Stimulated activated naive CD8-positive, alpha-beta T cell treated with anti-CD3 and anti-CD28 coated beads, Interleukin-15, Interleukin-2, amounts not matched to agents 100 U/mL and 50 U/mL, for 24 hours (primary cell): ENCODE data around the gene FHIT.
"Not testable (repeated sequence)": the region's sequence is repeated elsewhere in the genome, so short reads cannot be mapped to it uniquely, and the experiment has no call there.

Source experiments
- ATAC-seq: fragments of 150-1000 bp; cut with Tn5 transposase; one replicate; pipeline ENCODE4 v1.10.0; 2021
- DNase-seq: peaks from one replicate; pipeline ENCODE4 v3.0.0; 2021

FHIT gene

DNA sequence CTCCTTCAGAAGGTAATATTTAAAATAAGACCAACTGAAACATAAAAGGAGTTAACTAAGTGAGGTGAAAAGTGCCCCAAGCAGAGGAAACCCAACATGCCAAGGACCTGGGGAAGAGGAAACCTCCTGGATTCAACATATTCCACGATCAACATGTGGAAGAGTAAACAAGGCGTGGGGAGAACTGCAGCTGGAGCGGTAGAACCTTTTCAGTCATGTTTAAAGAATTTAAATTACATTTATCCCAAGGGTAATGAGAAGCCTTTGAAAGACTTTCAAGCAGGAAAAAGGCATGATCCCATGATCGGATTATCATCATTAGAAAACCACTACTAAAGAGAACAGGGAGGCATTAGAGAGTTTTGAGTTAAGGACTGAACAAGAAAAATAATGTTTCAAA is 330.7 kb downstream of the FHIT start:
- DNase-seq (no peak), ATAC-seq (no peak)

DNA sequence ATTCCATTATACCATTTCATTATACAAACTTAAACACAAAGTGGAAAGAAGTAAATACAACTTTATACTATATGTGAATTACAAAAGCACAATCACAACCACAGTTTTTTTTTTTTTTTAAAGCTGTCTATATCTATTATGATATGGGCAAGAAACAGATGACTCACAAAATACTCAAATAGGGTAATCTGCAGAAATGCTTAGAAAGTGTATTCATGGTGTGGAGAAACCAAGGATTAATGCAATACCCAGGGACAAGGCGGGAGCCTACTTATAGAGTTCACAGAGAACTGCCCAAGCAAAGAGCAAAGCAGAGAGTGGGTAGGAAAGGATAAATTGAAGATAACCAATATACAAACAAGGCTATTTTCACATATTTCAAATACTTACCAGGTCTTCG is 332.0 kb downstream of the FHIT start:
- ATAC-seq (no peak), DNase-seq (no peak)

DNA sequence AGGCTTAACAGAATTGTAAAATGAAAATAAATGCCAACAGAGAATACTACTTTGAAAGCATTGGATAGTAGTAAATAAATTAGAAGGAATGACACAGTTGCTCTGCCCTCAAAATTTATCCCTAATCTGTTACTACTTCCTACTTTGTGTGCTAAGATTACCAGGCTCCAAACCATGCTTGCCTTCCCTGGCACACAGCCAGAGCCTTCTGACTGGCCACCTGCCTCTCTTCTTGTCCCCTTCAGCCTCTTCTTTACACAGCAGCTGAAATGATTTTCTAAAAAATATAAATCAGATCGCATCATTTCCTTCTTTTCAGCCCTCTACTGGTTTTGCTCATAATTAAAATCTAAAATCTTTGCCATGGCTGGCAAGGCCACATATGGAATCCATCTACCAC is 334.1 kb downstream of the FHIT start:
- ATAC-seq (no peak), DNase-seq (no peak)

DNA sequence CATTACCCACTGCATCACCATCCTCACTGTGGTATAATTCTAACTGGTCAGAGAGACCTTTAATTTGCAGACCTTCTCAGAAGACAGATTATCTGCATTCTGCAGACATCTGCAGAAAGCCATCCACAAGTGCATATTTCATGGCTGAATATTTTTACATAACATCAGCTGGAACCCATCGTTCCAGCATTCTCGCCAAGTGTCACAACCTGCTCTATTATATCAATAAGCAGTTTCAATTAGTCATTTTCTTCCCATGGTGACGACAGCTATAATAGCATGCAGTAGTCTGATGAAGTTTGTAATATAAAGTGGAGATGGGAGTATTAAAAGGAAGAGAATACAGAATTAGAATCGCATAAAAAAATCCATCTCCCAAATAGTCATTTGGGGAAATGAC is 334.7 kb downstream of the FHIT start:
- ATAC-seq (no peak), DNase-seq (no peak)

DNA sequence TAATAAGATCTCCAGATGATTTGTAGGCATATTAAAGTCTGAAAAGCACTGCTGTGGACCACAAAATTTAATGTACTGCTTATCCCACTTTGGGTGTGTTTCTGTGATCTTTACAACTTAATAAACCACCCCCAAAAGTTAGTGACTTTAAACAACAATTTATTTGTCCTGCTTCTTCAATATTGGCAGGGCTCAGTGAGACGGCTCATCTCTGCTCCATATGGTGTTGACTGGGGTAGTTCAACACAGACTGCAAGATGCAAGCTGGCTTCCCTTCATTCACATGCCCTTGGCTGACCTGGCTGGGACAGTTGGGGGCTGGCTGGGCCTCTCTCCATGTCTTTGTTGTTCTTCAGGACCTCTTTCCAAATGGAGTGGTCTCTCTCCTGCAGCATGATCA is 337.8 kb downstream of the FHIT start:
- ATAC-seq (no peak), DNase-seq (no peak)

DNA sequence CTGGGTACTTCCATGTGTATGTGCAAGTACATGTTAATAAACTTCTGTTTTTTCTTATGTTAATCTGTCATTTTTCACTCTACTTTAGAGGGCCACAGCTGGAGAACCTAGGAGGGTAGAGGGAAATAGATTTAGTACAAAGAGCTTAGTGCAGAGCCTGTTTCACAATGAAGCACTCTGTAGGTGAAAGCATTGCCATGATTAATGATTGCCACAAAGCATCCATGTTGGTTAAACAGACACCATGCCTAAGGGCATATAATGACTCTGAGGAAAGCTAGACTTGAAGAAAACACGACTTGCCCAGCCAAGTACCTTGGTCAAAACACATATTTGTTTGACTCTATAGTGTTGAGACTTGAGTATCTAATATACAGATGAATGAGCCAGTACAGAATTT is 338.4 kb downstream of the FHIT start:
- no peak for DNase-seq
- no peak for ATAC-seq

DNA sequence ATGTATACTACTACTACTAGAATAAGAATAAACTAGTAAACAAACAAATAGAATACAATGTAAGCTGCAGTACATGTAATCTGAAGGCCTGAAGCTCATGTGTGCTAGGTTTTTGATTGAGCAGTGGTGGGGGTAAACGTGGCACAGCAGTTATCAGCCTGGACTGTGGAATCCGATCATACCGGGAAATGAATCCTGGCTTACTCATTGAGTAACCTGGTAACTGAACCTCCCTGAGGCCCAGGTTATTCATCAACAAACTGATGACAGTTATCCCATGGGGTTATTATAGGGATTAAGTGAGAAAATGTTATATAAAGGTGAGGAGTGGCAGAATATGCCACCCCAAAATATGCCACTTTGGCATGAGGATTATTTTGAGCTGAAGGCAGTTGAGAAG is 339.1 kb downstream of the FHIT start:
- ATAC-seq (no peak), DNase-seq (no peak)

DNA sequence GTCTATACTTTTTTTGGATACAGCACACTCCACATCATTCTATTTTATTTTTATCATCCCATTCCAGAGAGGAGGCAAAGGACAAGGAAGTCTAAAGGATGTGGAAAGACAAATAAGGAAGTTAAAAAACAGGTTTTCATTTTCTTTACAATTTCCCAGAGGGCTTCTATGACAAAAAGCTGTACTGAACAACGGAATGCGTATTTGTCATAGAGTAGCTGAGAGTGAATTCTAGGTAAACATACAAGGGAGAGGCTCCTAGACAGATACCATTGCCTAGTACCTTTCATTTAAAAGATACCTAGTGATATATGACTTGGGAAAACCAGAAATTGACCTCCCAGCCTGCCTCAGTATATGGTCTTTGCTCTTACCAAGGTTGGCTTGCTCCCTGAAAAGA is 341.7 kb downstream of the FHIT start:
- DNase-seq (no peak), ATAC-seq (no peak)

DNA sequence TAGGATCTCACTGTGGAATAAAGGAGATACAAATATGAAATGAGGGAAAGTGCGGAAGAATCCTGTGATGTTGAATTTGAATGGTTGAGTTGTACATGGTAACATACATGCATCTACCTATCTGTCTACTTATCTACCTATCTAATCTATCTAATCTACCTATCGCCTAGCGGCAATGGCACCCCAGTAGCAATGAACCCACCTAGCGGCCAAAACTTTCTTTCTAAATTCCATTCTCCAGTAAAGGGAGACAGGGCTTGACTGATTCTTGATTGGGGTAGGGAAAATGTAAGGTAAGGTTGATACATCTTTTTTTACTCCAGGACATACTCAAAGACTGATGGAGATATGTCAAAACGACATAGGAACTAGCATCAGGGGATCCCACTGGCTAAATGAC is 345.0 kb downstream of the FHIT start:
- DNase-seq = no peak
- no peak for ATAC-seq

DNA sequence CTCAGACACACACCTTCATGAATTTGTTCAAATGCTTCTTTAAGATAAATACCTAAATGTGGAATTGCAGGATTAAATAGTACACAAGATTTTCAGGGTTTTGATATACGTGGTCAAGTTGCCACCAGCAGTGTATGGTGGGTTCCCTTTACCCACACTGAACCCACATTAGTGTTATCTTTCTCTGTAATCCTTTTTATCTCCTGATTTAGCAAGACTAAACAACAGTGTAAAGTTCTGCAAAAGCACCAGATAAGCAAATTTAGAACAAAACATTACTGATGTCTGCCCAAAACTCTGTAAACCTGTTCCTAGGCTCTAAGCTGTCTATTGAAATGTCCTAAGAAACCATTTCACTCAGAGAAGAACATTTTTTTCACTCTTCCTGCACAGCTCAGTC is 352.9 kb downstream of the FHIT start:
- ATAC-seq (no peak), DNase-seq (no peak)

DNA sequence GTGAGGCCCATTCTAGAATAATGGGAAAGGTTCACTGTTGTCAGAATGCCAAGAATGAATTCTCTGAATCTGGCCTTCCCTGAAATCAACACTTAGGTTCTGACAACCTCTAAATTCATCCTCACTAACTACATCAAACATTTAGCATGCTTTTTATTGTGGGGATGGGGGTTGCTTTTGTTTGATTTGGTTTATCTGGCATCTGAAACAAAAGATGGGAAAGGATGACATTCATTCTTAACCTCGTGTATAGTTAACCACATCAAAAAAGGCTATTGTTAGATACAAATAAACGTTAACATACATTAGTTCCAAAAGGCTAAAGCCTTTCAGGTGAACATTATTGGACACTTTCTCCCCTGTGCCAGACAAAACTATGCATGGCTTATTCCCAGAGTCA is 357.3 kb downstream of the FHIT start:
- DNase-seq (no peak), ATAC-seq (no peak)

DNA sequence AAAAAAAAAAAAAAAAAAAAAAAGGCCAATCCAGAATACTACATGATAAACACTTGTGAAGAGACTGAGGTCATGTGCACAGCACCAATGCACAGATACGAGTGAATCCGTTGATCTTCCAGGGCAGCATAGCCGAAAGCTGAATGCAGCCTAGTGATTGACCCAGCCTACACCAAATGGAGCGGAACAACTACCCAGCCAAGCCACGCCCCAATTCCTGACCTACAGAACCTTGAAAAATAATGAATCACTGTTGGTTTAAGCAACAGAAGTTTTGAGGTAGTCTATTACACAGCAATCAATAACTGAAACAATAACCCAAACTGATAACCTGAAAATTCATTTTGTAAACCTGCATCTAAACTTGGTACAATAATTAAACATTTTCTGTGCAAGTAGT is 361.0 kb downstream of the FHIT start:
- ATAC-seq (no peak), DNase-seq (no peak)

DNA sequence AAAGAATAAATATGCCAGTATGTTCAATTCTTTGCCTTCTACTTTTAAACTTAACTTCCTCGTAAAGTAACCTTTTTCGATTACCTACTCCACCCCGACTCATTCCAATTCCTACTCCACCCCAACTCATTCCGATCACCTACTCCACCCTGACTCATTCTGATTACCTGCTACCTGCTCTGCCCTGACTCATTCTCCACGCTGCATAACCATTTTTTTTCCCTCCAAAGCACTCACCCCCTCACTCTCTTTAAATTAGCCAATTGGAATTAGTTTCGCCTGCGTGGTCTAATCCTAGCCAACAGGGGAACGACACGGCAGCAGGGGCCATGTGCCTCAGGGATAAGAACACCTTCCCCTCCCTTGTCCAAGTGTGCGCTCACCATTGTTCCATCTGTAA is 362.3 kb downstream of the FHIT start:
- ATAC-seq, DNase-seq: not testable (repeated sequence)

DNA sequence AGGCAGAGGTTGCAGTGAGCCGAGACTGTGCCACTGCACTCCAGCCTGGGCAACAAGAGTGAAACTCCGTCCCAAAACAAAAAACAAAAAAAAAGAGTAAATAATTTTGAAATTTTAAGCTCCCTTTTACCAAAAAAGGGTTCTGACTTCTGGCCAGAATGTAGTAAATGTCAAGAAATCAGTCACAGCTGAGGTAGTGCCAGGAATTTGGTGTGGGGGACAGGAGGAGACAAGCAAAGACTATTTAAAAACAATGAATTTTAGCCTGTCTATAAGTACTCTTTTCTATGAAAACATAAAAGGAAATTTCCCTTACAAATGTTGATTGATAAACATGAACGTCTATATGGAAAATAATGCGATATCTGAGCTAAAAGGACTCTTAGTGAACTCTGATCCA is 363.7 kb downstream of the FHIT start:
- no peak for ATAC-seq

DNA sequence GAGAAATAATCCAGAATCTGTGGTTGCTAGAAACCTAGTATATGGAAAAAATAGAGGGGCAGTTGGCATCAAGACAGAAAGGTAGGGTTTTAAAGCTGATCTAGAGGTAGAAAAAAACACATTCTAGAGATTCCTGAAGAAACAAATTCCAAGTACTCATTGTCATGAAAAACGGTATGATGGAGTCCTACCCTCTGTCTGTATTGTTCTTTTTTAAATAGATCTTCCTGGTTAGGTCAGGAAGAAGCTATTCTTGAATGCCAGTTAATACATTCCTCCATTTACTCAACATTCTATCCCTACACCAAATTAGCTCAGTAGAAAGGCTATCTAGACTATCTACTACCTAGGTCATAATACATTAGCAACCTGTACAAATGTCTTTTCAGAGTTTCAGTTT is 364.7 kb downstream of the FHIT start:
- DNase-seq = no peak
- no peak for ATAC-seq

More for the DNA sequence above, 363.7 kb downstream of the FHIT start:
- DNase-seq = no peak

DNA sequence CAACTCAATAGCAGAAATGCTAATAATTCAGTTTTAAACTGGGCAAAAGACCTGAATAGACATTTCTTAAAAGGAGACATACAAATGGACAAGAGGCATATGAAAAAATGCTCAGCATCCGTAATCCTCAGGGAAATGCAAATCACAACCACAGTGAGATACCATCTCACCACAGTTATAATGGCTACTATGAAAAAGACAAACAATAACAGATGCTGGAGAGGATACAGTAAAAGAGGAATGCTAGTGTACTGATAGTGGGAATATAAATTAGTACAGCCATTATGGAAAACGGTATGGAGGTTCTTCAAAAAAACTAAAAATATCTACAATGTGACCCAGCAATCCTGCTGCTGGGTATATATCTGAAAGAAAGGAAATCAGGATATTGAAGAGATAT is 367.2 kb downstream of the FHIT start:
- ATAC-seq (no peak), DNase-seq (no peak)

DNA sequence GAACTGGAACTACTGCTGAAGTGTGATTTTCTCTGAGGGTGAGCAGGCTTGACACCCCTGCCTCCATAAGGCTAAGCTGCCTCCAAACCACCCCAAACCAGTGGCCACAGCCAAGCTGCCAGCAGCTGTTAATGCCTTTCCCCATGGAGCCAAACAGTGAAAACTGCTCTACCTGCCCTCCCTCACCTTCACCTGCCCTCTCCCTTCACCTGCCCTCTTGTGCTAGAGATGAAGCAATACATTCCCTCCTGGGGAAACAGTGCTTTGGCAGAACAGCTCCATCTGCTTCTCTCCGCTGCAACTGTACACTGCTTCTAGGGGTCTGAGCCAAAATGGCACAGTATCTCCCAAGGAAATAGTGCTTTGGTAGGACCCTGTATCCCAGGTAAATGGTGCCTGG is 374.1 kb downstream of the FHIT start:
- ATAC-seq (no peak), DNase-seq (no peak)

DNA sequence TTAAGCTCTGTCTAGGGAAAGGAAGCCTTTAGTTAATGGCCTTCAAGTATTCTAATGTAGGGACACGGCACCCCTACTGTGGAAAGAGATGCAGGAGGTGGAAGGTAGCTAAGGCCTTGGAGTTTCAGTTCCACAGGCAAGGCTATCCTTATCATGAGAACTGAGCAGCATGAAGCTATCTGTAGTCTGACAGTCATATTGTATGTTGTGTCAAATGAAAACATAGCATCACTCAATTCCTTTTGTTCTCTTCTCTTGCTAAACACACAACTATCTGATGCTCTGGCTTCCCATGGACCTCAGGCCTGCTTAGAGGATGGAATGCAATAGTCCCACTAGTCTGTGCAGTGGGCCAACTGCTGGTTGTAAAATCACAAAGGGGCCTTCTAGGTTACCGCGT is 380.9 kb downstream of the FHIT start:
- DNase-seq (no peak), ATAC-seq (no peak)

DNA sequence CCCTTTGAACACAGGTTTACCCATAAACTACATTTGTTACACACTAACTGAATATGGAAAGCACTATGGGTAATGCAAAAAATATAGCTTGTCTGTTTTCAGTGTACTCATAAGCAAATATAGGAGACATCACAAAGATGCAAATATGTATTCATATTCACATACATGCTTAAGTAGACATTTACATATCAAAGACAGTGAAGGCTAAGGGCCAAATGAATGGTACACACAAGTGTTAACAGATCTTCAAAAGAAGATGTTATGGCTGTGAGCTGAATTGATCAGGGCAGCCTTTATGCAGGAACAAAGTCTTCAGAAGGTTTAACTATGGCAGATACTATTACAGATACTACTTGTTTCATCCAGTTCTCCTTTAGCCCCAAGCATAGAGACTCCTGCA is 384.1 kb downstream of the FHIT start:
- no peak for ATAC-seq

DNA sequence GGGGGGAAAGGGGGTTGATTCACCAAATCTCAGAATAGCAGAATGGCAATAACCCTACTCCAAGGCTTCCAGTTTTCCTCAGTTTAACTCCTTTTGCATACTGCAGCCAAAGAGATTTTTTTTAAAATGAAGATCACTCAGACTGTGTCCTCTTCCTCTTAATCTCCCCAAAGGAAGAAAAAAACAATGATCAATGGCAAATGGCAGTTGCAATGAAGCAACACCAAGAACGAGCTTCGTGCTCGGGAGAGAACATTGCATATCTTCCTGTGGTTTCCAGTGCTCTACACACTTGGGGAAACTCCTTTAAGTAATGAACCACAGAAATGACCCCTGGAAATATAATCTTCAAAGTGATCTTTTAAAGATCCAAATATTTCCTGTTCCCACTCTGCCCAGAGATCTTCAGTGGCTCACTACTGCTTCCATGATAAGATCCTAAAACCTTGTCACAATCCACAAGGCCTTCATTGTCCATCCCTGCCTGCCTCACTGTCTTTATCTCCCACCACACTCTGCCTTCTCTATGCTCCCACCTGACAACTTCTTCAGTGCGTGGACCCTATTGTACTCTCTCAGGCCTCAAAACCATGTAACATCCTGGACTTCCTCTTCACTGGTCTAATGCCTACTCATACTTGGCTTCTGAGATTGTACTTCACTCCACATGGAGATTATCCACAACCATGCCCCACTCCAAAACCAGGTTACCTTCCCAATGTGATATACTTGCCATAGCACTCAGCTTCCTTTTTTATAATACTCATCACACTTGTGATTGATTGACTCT is 394.8 kb downstream of the FHIT start:
- no peak for DNase-seq
- no peak for ATAC-seq

More for the DNA sequence above, 384.1 kb downstream of the FHIT start:
- no peak for DNase-seq

DNA sequence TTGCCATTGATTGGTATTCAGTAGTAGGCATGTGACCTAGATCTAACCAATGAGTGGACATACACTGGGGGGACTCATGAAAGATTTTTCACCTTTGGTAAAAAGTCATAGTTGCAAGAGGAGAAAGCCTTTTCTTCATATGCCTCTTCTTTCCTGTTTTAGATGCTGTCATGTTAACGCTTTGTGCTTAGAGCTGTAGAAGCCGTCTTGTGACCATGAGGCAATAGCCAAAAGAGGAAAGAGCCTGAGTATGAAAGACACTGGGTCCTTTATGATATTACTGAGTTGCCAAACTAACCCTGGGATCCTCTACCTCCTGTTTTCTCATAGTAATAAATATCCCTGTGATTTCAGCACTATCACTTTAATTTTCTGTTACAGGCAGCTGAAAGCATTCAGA is 396.0 kb downstream of the FHIT start:
- ATAC-seq = no peak

DNA sequence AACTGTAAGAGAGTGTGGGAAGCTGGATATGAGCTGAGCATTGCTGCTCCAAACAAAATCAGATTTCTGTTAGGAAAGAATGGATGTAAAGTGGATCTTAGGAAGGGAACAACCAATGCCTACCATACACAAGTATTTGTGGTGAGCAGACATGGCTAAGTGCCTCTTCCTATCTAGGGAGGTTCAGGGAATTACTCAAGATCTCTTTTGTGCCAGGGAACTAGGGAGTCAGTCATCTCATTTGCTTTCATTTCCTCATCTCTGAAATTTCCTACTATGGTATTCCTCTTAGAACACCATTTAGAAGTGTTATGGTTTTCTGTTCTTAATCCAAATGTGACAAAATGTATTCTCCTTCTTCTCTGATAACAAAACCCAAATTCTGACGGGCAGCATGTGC is 396.5 kb downstream of the FHIT start:
- no peak for DNase-seq
- no peak for ATAC-seq

More for the DNA sequence above, 396.0 kb downstream of the FHIT start:
- no peak for DNase-seq

DNA sequence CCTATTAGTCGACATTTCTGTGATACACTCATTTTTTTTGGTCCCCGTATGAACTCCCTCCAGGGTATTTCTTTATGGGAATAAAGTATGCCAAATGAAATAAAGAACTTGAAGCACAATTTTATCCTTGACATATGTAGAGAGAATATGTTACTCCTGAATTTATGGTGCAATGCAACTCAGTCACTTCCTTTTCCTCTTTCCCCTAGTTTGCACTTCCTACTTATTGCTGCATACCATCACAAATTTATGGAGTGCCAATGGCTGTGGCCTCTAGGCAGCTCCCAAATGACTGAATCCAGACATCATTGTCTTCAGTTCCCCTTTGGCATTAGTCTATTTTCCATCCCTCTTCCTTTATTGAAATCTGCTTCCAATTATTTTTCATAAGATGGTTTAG is 403.5 kb downstream of the FHIT start:
- DNase-seq = no peak
- ATAC-seq = no peak

DNA sequence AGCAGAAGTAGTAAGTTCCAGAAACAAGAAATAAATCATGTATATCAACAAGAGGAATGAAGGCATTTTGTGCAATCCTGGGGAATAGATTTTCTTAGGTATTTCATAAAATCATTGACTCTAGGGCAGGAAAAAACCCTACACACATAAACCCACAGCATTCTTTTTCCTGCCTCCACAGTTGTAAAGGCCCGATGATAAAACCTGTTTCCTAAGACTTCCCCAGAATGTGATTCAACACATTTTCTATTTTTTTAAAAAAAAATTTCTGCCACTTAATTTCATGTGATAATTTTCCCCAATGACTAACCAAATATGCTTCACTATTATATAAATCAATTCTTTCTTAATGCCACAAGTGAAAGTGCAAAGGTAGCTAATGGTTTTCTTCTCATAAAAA is 407.0 kb downstream of the FHIT start:
- DNase-seq = no peak
- ATAC-seq = no peak

DNA sequence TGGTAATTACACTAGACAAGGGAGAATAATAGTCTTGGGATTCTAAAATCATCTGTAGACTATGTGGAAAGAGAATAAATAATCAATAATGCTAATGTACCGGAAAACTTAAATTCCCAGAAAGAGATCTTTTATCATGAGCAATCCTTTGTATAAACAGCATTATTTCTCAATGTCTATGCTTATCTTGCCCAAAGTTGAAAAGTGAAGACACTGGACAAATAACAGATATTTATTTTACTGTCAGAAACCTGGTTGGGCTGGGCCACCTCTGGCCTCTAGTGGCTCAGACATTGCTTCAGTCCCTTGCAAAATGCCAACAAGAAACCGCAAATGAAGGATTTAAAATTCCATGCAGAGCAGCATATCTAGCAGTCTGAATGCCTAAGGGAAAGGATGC is 409.9 kb downstream of the FHIT start:
- ATAC-seq (no peak), DNase-seq (no peak)
